GM18498 (cell line): Measurements from ENCODE around the gene JMJD6.
"Not testable (repeated sequence)": the region's sequence is repeated elsewhere in the genome, so short reads cannot be mapped to it uniquely, and the experiment has no call there.

Source experiments
- ATAC-seq: cut with Tn5 transposase; IDR thresholded peaks from one replicate; pipeline ENCODE4 v1.9.1; 2021; ENCODE audit warnings: mild to moderate bottlenecking, moderate library complexity; ENCODE audit not compliant: unreplicated experiment

JMJD6 gene

DNA sequence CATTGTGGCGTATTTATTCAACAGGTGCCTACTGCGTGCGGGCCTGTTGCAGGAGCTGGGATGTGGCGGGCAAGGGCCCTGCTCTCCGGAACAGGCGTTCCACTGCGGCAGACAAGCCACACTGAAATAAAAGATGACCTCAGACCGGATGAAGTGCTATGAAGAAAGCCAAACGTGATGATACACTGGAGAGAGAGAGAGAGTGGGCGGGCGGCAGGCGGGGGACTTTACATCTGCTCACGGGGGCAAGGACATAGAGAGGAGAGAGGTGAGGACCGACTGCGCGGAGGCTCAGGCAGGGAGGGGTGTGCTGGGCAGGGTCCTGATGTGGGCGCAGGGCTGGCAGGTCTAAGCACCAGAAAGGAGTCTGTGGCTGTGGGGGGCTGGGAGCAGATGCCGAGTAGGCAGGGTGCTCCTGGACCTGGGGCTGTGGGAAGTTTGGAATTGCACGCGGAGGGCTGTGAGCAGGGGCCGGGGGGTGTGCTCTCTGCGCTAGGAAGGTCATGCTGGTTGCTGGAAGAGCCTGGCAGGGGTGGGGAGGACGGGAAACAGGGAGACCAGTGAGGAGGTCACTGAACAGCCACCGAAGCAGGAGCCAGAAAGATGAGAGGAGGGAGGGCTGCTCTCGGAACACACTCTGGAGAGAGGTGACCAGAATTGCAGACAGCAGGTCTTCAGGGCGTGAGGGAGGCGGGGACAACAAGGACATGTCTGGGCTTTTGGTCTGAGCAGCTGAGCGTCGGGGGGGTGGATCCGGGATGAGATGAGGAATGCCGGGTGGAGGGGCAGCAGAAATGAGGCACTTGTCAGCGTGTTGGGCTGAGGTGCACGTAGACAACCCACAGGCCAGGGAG is 25.6 kb downstream of the JMJD6 start:
- ATAC-seq = no peak

GRCh38 chr17:76700270-76700616 is 26.2 kb downstream of the JMJD6 start:
- no peak for ATAC-seq

GRCh38 chr17:76698466-76698977 is 27.9 kb downstream of the JMJD6 start:
- not testable (repeated sequence) for ATAC-seq

- ATAC-seq = no peak
These were observed 28.5 kb downstream of the JMJD6 start for GRCh38 chr17:76697702-76698465.

- peak; percentile 44 for ATAC-seq
These were observed 29.4 kb downstream of the JMJD6 start for GRCh38 chr17:76696763-76697701.

- ATAC-seq = no peak
These were observed 31.2 kb downstream of the JMJD6 start for GRCh38 chr17:76695059-76695831.

DNA sequence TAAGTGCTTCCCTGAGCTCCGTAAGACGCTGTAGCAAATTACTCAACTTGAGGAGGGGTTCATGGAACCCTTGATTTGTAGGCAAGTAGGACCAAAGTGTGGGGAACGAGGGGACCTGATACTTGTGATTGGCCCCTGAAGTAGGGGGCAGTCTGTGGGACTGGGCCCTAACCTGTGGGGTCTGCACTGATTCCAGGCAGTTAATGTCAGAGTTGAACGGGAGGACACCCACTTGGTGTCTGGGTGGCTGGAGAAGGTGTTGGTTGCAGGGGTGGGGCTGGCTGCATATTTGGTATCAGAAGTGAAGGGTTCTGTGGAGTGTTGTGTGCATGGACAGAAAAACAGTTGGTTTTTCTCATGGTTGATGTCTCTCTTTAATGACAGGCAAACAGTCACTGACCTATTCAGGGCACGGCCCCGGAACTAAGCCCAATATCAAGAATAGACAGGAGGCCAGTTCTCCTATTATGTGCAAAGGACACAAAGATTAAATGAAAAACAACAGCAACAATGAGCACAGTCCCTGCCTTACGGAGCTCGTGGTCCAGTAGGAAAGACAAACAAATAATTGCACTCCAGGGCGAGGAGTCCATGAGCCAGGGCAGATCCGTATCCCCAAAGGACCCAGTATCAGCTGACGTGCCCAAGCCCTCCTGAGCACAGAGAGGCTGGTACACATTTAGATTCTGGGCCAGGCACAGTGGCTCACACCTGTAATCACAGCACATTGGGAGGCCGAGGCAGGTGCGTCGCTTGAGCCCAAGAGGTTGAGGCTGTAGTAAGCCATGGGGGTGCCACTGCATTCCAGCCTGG is 34.8 kb downstream of the JMJD6 start:
- ATAC-seq = no peak

- ATAC-seq = no peak
These were observed 35.7 kb downstream of the JMJD6 start for GRCh38 chr17:76690596-76691280.

DNA sequence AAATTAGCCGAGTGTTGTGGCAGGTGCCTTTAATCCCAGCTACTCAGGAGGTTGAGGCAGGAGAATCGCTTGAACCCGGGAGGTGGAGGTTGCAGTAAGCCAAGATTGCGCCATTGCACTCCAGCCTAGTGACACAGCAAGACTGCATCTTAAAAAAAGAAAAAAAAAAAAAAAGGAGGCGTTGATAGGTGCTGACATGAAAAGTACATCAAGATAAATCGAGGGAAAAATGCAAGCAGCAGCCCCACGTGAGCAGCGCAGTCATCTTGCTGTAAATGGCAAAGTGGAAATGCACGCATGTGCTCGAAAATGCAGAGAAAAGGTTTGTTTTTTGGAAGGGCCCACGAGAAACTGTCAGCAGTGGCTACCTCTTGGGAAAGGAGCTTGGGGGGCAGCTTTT is 36.5 kb downstream of the JMJD6 start:
- no peak for ATAC-seq

DNA sequence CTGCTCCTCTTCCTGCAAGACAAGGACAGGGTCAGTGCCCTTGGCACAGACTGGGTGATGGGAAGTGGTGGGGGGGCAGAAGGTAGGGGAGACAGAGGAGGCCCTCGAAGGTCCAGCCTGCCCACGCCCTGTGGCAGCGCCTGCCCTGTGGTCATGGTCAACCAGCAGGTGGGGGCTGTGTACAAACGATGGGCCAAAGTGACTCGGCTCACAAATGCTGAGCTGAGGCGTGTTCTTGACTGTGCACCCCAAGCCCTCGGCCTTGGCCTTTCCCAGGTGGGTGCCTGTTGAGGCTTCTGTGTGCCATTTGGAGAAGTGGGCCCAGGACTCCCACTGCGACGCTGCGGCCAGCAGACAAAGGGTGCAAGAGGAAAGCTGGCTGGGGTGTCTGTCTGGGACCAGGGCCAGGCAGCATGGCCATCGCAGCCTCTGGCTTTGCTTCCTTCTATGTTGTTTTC is 38.2 kb downstream of the JMJD6 start:
- ATAC-seq = no peak

DNA sequence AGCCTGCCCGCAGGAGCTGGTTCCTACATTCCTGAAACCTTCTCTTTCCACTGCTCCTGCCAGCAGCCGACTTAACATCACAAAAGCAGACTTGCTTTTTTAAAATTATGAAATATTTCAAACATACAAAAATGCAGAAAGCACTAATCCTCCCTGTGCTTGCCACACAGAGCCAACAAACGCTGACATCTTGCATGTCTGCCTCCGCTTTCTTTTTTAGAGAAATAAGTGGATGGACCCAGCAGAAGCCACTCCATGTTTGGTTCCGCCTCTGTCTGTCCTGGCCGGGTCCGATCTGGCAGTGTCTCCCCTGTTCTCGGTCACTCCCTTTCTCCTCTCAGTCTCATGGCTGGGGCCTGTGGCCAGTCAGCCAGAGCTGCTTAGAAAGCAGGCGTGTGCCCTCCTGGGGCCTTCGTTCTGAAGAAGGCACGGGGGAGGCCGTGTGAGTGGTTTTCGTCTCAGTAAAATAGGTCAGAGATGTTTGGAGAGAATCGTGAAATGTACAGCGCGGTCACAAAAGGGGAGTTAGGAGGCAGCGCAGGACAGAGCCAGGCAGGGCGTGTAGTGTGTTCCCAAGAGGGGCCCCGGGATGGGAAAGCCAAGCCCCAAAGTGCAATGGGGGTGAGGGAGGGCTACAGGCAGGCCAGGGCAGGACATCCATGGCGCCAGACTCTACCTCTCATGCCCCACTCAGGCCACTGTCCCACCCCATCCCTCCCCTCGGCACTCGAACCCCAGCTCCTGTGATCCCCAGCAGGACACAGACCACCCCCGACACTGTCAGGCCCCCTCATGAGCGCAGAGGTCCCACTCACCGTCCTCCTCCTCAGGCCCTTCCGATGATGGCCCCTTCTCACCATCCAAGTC is 38.9 kb downstream of the JMJD6 start:
- ATAC-seq = no peak

GRCh38 chr17:76686538-76687297 is 39.7 kb downstream of the JMJD6 start:
- ATAC-seq = no peak

- no peak for ATAC-seq
These were observed 40.6 kb downstream of the JMJD6 start for GRCh38 chr17:76685846-76686245.

GRCh38 chr17:76685366-76685765 is 41.0 kb downstream of the JMJD6 start:
- no peak for ATAC-seq

GRCh38 chr17:76684756-76685155 is 41.6 kb downstream of the JMJD6 start:
- ATAC-seq = no peak

- no peak for ATAC-seq
These were observed 42.3 kb downstream of the JMJD6 start for GRCh38 chr17:76683921-76684745.
